HG02852 (cell line): ENCODE results near the gene LIMK2.

ENCODE experiments used
- ATAC-seq: cut with Tn5 transposase; IDR thresholded peaks from one replicate; pipeline ENCODE4 v1.9.1; 2021; ENCODE audit warnings: mild to moderate bottlenecking, moderate library complexity; ENCODE audit not compliant: unreplicated experiment

LIMK2 gene

GRCh38 chr22:31327806-31328543, 115.9 kb downstream of the LIMK2 start:
- no peak for ATAC-seq

- no peak for ATAC-seq
Observed at GRCh38 chr22:31328544-31328960, 116.5 kb downstream of the LIMK2 start.

- ATAC-seq: no peak
Observed at GRCh38 chr22:31329029-31329428, 116.9 kb downstream of the LIMK2 start.
